Heart left ventricle (tissue), 13 donors: ENCODE measurements around the gene APP.

Source experiments
- CTCF ChIP-seq, 12 donors: fragments of 200-600 bp; sonication (generic) in 4 of 12; IDR thresholded peaks; one replicate each; pipeline versions ENCODE4 v1.5.0 to v1.8.0; 2018 to 2022; ENCODE audit warnings: antibody characterized with exemption in 12 of 12, mild to moderate bottlenecking in 5 of 12
- POLR2A ChIP-seq, 2 donors: fragments of 450-650 bp; IDR thresholded peaks; one replicate each; pipeline ENCODE4 v1.6.1; 2017; ENCODE audit warnings: antibody characterized with exemption in 2 of 2, mild to moderate bottlenecking in 2 of 2, moderate library complexity in 2 of 2
- donor health status: ischemic (EF 13 %, LVEDD 7.1; RV severe dilation, severe dysfunction).
- donor health status: DM: no; HTN: yes; CAD: no.
- donor health status: DM: no; HTN: no; CAD: no.
- donor health status: ischemic (EF 25% LVEDD 6.9; RV normal size, moderate dysfunction).
- donor health status: ischemic (EF 25% LVEDD 5.7; RV mildly dilated, moderate dysfunction).
- donor health status: ischemic (EF 35%, LVEDD 5.7; RV mildly dilated, moderate dysfunction).
- donor health status: nonischemic (EF 11% LVEDD 7.7; RV severe dilation, severe dysfunction).
- donor health status: DM: yes; HTN: yes; CAD: no.
- donor health status: PGD.
- donor health status: ischemic (EF 29% LVEDD 5.4; RV normal size, mild dysfunction).
- donor health status: nonischemic (EF 23%, LVEDD 6.1; RV moderate dilation, normal function).

GRCh38 chr21:25980710-25981109 lies 189.9 kb downstream of the APP start:
- TF ChIP-seq CTCF (IDR thresholded peaks at IDR 0.05) (no peak), POLR2A (IDR thresholded peaks at IDR 0.05) (no peak)
